GM19025 (cell line): ENCODE measurements around the gene ROCK2.
"Not testable (repeated sequence)": the region's sequence is repeated elsewhere in the genome, so short reads cannot be mapped to it uniquely, and the experiment has no call there.

Source experiments
- ATAC-seq: cut with Tn5 transposase; IDR thresholded peaks from one replicate; pipeline ENCODE4 v1.9.1; 2021; ENCODE audit warnings: mild to moderate bottlenecking, low read depth, moderate library complexity; ENCODE audit not compliant: unreplicated experiment

ROCK2 gene

GRCh38 chr2:11280713-11281112, 63.7 kb downstream of the ROCK2 start:
- ATAC-seq = no peak

GRCh38 chr2:11279398-11279797, 65.0 kb downstream of the ROCK2 start:
- ATAC-seq = no peak

GRCh38 chr2:11278219-11278618, 66.2 kb downstream of the ROCK2 start:
- no peak for ATAC-seq

- ATAC-seq = no peak
Observed at GRCh38 chr2:11275910-11276309, 68.5 kb downstream of the ROCK2 start.

GRCh38 chr2:11270891-11271290, 73.5 kb downstream of the ROCK2 start:
- no peak for ATAC-seq

GRCh38 chr2:11267931-11268330, 76.5 kb downstream of the ROCK2 start:
- no peak for ATAC-seq

GRCh38 chr2:11264818-11265217, 79.6 kb downstream of the ROCK2 start:
- no peak for ATAC-seq

- ATAC-seq = no peak
Observed at GRCh38 chr2:11264007-11264406, 80.4 kb downstream of the ROCK2 start.

- no peak for ATAC-seq
Observed at GRCh38 chr2:11263177-11263576, 81.3 kb downstream of the ROCK2 start.

GRCh38 chr2:11262438-11262837, 82.0 kb downstream of the ROCK2 start:
- ATAC-seq = not testable (repeated sequence)

GRCh38 chr2:11261564-11261963, 82.9 kb downstream of the ROCK2 start:
- not testable (repeated sequence) for ATAC-seq

- ATAC-seq = no peak
Observed at GRCh38 chr2:11260979-11261378, 83.5 kb downstream of the ROCK2 start.

GRCh38 chr2:11257964-11258363, 86.5 kb downstream of the ROCK2 start:
- ATAC-seq = no peak

- no peak for ATAC-seq
Observed at GRCh38 chr2:11257078-11257477, 87.4 kb downstream of the ROCK2 start.

GRCh38 chr2:11256166-11256565, 88.3 kb downstream of the ROCK2 start:
- ATAC-seq = no peak

- ATAC-seq = no peak
Observed at GRCh38 chr2:11254100-11254536, 90.3 kb downstream of the ROCK2 start.

- not testable (repeated sequence) for ATAC-seq
Observed at GRCh38 chr2:11252458-11252857, 92.0 kb downstream of the ROCK2 start.

GRCh38 chr2:11250400-11251196, 93.8 kb downstream of the ROCK2 start:
- no peak for ATAC-seq

- ATAC-seq = no peak
Observed at GRCh38 chr2:11245322-11245721, 99.1 kb downstream of the ROCK2 start.

- ATAC-seq = no peak
Observed at GRCh38 chr2:11244091-11244826, 100.2 kb downstream of the ROCK2 start.

GRCh38 chr2:11243512-11243911, 100.9 kb downstream of the ROCK2 start:
- ATAC-seq = no peak
